Measurements from ENCODE around the gene ZNG1C.
"Not testable (repeated sequence)": the region's sequence is repeated elsewhere in the genome, so short reads cannot be mapped to it uniquely, and the experiment has no call there.

Gene ZNG1C
- total RNA-seq = 3.0 to 5.6 reads per million in 2 donors

DNA sequence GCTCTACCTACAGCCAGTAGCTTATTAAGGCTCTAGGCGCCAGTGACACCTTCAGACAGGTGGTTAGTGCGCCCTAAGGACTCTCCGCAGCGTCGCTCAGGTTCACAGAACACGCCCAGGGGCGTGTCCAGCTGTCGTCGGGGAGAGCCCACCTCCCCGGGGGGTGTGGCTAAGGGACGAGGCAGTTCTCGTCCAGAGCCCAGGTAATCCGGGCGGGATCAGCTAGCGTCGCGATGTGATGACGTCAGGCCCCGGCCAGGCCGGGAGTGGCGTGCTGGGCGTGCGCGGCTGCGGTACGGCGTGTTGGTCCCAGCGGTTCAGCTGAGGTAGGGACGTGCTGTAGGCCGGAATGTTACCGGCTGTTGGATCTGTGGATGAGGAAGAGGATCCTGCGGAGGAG, at the start of gene ZNG1C:
Gene ZNG1C, plus strand, starts transcription at position 301 of the 400 bp plus-strand sequence. Its CDS starts 49 bp downstream, at position 350.
- not testable (repeated sequence) for DNase-seq

GRCh38 chr9:68242437-68242836, 654 bp downstream of the ZNG1C start:
- not testable (repeated sequence) for DNase-seq

- DNase-seq = not testable (repeated sequence)
Measured at GRCh38 chr9:68281041-68281440, 39.3 kb downstream of the ZNG1C start.

- DNase-seq = not testable (repeated sequence)
Measured at GRCh38 chr9:68302567-68302966, 60.8 kb downstream of the ZNG1C start, which contains the start of gene FOXD4L3. Gene FOXD4L3 (plus strand): TSS chr9:68302867. CDS start chr9:68302952, 85 bp downstream.

DNA sequence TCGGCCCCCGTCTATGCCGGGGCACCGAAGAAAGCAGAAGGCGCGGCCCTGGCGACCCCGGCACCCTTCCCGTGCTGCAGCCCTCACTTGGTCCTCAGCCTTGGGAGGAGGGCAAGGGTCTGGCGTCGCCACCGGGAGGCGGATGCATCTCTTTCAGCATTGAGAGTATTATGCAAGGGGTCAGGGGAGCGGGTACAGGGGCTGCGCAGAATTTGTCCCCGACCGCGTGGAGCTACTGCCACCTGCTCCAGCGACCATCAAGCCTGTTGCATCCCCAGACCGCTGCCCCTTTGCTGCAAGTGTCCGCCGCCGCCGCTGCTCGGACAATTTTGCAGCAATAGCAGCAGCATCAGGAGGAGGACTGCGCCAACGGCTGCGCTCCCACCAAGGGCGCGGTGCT, 62.0 kb downstream of the ZNG1C start:
- not testable (repeated sequence) for DNase-seq

DNA sequence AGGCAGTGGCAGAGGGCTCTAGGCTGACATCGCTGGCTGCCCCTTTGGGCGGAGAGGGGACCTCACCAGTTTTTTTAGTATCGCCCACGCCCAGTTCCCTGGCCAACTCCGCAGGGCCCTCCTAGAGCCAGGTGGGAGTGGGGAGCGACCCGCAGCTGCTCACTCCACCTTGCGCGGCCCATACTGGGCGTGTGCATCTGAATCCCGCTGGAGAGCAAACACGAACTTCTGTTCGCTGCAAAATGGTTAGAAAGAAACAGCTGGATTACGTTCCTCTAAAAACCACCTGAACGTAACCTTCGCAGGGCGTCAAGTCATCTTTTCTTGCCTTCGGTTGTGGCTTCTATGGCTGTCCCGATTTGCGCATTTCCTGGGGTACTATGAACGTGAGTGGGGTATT, 62.4 kb downstream of the ZNG1C start:
- not testable (repeated sequence) for DNase-seq

- DNase-seq = not testable (repeated sequence)
Measured at GRCh38 chr9:68304777-68305176, 63.0 kb downstream of the ZNG1C start.

DNA sequence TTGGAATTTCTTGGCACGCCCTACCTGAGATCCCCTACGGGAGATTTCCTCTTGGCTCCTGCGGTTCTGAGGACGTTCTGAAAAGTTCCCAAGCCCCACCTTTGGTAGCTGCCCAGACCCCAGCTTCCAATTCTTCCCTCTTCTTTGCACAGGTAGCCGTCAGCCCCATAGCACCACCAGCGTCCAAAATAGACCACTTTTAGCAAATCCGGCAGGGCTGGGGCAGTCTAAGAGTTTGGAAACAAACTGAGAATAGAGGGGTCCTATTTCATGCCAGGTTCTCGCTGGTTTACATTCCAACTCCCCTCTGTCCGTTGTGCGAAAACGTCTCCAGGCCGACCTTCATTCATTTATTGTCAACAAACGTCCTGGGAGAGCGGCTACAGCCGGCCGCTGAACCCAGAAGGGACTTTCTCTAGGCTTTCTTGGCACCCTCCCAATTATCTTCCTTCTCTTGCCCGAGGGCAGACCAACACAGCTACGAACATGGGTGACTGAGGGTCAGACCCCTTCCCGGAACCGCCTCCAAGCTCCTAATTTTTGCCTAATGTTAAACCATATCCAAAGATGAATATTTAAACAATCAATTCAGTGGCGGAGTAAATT, 64.0 kb downstream of the ZNG1C start:
- not testable (repeated sequence) for DNase-seq

GRCh38 chr9:68306391-68306964, 64.7 kb downstream of the ZNG1C start:
- not testable (repeated sequence) for DNase-seq

DNA sequence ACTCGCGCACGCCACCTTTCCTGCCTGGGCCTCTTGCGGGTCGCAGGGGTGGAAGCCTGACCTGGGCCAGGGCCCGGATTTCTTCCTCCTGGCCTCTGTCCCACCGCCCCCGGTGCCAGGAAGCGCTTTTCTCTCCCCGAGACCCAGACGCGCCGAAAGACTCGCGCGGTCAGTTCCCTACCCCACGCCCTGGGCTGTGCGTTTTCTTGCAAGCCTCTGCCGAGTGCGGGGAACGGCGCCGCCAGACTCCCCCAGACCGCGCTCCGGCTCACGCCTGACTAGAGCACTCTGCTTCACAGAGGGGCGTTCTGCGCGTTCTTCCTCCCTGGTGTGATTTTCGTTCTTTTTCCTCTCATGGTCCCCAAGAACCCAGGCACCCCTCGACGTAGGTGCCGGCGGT, 65.3 kb downstream of the ZNG1C start:
- DNase-seq = not testable (repeated sequence)

GRCh38 chr9:68307654-68308053, 65.9 kb downstream of the ZNG1C start:
- not testable (repeated sequence) for DNase-seq

DNA sequence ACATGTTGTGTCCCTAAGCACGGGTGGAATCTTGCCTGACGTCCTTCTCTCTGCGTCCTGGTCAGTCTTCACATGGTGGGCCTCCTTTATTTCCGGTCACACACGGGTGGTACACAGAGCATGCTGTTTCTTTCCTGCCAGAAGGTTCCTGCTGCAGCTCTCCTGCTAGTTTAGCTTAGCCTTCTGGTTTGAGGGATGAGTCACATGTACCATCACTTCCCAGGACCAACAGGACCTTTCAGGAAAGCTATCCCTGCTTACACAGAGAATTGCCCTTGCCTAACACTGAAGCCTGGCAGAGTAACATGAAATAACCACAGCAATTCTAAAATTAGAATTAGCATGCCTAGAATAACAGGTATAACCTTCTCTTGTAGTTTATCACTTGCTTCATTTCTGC, 69.4 kb downstream of the ZNG1C start:
- DNase-seq = not testable (repeated sequence)

GRCh38 chr9:68318209-68318608, 76.4 kb downstream of the ZNG1C start:
- DNase-seq = not testable (repeated sequence)

DNA sequence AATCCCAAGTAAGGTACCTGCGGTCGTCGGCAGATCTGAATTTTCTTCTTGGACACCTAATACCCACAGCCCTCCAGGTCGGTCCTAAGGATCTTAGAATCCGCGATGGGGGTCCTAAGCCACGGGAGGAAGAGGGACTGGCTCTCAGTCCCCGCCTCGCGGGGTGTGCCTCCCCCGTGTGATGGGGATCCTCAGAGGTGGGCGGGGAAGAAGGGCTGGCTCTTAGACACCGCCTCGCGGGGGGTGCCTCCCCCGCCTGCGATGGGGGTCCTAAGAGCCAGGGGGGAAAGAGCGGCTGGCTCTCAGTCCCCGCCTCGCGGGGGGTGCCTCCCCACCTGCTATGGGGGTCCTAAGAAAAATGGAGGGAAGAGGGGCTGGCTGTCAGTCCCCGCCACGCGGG, 82.0 kb downstream of the ZNG1C start:
- DNase-seq = not testable (repeated sequence)

- DNase-seq = not testable (repeated sequence)
Measured at GRCh38 chr9:68324518-68324917, 82.7 kb downstream of the ZNG1C start.

- DNase-seq = not testable (repeated sequence)
Measured at GRCh38 chr9:68329106-68329505, 87.3 kb downstream of the ZNG1C start.

DNA sequence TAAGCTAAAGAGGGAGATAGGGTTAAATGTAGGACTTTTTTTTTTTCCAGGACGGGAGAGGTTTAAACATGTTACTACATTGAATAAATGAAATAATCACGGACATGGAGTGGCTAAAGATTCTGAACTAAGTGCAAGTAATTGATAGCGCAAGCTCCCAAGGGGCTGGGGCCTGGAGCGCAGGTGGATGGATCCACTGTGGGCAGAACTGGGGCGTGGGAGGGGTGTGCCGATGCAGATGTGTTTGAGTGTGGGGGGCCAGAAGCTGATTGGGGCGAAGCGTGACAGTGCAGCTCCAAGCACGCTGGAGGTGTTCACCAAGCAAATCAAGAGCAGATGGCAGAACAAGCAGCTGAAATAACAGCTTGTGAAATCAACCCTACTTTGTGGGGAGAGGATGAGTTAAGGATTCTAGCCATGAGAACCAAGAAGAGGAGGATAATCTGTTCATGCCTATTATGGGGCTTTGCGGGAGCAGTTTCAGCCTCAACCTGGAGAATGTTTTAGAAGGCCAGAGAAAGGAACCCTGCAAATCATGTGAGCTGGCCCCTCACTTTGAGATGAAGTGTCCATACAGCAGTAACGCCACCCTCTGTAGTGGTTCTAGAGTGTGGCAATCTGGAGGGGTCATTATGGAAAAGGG, 88.9 kb downstream of the ZNG1C start:
- DNase-seq = not testable (repeated sequence)

GRCh38 chr9:68332122-68332521, 90.3 kb downstream of the ZNG1C start:
- not testable (repeated sequence) for DNase-seq

- DNase-seq = not testable (repeated sequence)
Measured at GRCh38 chr9:68335935-68336334, 94.2 kb downstream of the ZNG1C start.

DNA sequence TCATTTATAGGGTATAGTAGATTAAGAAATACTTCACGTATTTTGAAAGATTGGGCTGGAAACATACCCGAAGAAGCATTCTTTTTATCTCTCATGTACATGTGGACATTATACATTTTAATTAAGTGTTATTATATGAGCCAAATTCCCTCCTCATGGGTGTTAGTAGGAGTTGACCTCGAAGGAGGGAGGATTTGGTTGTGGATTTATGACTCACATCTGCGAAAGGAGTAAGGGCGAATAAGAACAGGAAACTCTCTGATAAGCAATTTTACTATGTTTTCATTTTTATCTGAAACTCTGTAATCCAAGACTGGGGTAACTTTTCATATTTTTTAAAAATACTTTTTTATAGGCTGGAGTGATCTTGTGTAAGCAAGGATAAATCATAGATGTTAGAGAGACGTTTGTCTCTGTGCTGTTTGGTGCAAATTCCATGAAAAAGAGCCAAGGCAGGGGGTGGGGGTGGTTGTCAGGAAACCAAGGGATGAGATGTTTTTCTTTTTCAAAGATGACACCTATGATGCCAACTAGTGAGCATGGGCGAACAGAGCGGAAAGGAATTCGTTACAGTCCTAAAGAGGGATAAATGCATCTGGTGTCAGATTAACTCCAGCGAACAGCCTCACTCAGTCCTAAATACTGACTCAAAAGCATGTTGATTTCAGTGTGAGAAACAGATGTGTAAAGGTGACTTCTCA, 95.0 kb downstream of the ZNG1C start:
- not testable (repeated sequence) for DNase-seq

GRCh38 chr9:68338000-68338399, 96.2 kb downstream of the ZNG1C start:
- not testable (repeated sequence) for DNase-seq

GRCh38 chr9:68342265-68343025, 100.7 kb downstream of the ZNG1C start:
- not testable (repeated sequence) for DNase-seq

Data from activated gamma-delta T cell (primary cell).